ENCODE results near the gene SURF6.

GRCh38 chr9:133347985-133348717 is 12.2 kb upstream of the SURF6 start, which contains the start of the genes MED22 and RPL7A:
- TF ChIP-seq, protein P1, sequence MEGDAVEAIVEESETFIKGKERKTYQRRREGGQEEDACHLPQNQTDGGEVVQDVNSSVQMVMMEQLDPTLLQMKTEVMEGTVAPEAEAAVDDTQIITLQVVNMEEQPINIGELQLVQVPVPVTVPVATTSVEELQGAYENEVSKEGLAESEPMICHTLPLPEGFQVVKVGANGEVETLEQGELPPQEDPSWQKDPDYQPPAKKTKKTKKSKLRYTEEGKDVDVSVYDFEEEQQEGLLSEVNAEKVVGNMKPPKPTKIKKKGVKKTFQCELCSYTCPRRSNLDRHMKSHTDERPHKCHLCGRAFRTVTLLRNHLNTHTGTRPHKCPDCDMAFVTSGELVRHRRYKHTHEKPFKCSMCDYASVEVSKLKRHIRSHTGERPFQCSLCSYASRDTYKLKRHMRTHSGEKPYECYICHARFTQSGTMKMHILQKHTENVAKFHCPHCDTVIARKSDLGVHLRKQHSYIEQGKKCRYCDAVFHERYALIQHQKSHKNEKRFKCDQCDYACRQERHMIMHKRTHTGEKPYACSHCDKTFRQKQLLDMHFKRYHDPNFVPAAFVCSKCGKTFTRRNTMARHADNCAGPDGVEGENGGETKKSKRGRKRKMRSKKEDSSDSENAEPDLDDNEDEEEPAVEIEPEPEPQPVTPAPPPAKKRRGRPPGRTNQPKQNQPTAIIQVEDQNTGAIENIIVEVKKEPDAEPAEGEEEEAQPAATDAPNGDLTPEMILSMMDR (IDR thresholded peaks at IDR 0.05), result peak in 1 of 7 experiments; percentile 34
- TF ChIP-seq POLR2A (IDR thresholded peaks at IDR 0.05), result peak; percentile 74 to 97 (median 97)

Measured in body of pancreas (tissue), 4 donors.